HFF-Myc (cell line): ENCODE data around the gene CHST11.

Experiments
- DNase-seq: peaks from one replicate; pipeline ENCODE4 v3.0.0-alpha.2; 2011; ENCODE audit warnings: low read depth; ENCODE audit errors: extremely low read depth
- H3K4me3 ChIP-seq: replicated peaks from 2 replicates; pipeline ENCODE4 v1.5.1; 2011; ENCODE audit warnings: low read depth, mild to moderate bottlenecking, control low read depth, low read length
- TF ChIP-seq, protein P1 (sequence below): IDR thresholded peaks from 2 replicates; pipeline ENCODE4 v1.5.1; 2012; ENCODE audit warnings: mild to moderate bottlenecking, low read depth, low read length, control low read depth; ENCODE audit errors: missing control alignments

Gene CHST11

DNA sequence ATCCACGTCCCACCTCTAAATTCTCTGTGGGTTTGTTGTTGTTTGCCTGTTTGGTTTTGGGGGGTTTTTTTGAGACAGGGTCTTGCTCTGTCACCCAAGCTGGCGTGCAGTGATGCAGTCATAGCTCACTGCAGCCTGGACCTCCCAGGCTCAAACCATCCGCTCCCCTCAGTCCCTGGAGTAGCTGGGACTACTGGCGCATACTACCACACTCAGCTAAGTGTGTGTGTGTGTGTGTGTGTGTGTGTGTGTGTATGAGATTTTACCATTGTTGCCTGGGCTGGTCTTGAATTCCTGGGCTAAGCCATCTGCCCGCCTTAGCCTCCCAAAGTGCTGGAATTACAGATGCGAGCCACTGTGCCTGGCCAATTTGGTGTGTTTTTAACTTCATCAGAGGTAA, 265.2 kb downstream of the CHST11 start:
- no peak overlapping the region for H3K4me3 ChIP-seq
- TF ChIP-seq, protein P1, sequence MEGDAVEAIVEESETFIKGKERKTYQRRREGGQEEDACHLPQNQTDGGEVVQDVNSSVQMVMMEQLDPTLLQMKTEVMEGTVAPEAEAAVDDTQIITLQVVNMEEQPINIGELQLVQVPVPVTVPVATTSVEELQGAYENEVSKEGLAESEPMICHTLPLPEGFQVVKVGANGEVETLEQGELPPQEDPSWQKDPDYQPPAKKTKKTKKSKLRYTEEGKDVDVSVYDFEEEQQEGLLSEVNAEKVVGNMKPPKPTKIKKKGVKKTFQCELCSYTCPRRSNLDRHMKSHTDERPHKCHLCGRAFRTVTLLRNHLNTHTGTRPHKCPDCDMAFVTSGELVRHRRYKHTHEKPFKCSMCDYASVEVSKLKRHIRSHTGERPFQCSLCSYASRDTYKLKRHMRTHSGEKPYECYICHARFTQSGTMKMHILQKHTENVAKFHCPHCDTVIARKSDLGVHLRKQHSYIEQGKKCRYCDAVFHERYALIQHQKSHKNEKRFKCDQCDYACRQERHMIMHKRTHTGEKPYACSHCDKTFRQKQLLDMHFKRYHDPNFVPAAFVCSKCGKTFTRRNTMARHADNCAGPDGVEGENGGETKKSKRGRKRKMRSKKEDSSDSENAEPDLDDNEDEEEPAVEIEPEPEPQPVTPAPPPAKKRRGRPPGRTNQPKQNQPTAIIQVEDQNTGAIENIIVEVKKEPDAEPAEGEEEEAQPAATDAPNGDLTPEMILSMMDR, result no peak
- no peak for DNase-seq

DNA sequence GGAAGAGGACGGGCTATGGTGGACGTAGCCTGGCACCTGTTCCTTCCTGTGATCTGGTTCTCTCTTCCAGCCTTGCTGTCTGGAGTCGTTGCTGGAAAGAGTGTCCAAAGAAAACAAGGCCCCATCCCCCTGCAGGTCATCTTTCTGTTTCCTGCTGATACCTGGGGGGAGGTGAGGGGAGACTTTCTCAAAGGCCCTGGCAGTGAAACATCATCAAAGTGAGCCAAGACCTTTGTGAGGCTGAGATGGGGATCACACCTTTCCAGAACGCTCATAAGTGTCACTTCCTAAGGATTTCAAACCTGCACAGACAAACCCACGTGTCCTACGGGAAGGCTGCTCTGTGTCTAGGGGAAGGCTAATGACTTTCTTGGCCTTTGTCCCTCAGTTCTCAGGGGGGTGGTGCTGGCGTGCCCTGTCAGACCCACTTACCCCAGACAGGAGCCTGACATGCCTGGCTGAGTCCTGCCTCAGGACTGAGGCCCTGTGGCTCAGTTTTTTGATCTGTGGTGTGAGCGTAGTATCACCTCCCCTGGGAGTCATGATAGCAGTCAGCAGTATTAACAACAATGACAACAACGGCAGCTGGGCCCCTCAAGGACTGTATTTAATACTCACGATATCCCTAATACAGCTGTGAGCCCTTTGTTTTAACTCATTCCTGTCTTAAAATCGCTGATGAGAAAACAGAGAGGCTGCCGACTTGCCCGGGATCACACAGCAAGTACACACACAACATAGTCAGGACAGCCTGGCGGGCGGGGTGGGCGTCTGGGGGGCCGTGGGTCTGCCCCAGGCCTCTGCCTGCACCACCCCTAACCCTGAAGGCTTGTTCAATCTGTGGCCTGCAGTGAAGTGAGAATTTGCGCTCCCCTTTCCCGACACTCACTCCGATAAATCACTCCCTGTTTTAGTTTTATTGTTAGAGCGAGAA, 266.1 kb downstream of the CHST11 start:
- TF ChIP-seq, protein P1, result no peak
- H3K4me3 ChIP-seq, result no peak overlapping the region
- DNase-seq, result no peak

DNA sequence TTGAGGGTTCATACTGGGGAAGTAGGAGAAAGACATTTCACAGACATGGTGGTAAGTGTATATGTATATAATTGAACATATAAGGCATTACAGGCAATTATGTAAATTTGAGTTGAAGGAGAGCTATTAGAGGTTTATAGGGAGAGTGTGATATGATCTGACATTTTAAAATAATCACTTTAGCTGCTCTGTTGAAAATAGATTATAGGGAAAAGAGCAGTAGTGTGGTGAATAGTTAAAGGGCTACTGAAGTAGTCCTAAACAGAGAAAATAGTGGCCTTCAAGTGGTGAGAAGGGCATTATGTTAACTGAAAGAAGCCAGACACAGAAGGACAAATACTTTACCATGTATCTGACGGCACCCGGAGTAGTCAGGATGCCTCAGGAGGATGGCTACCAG, 267.1 kb downstream of the CHST11 start:
- no peak for DNase-seq
- TF ChIP-seq, protein P1, result no peak
- no peak overlapping the region for H3K4me3 ChIP-seq

DNA sequence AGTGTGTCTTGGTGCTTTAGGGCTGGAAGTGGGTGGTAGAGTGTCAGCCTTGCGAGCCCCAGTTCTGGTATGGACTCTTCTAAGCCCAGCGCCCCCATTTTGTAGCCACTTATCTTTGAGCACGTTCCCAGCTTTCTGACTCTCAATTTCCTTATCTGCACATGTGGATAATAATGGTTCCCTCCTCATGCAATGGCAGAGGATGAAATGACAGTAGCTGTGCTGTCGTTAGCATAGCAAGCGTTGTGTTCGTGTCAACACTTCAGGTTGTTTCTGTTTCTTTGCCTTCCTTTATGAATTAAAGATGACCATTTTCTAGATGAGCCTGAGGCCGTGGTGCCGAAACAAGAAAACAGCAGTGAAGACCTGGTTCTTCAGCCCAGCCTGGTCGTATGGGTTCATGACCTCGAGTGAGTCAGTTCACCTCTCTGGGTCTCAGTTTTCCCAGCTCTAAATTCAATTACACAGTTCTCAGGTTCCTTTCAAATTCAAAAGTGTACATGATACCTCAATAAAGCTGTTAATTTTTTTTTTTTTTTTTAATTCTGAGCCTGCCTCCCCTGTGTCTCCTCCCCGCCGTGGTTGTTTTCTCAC, 268.3 kb downstream of the CHST11 start:
- no peak for DNase-seq
- TF ChIP-seq, protein P1, result no peak
- H3K4me3 ChIP-seq, result no peak overlapping the region

DNA sequence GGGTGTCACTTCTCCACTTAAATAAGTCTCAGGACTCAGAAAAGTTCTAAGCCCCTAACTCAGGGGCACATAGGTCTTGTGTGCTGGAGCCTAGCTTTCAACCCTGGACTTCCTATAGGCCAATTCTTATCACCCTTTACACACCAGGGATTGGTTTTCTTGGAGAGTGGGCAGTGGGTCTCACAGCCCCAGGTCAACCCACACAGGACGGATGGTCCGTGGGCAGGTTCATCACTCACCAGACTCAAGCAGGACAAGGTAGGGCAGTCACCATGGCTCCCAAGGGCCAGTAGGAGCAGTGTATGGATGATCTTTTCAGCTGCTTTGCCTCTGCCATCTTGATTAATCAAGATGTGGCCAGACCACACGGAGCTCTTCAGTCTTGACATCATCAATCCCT, 268.9 kb downstream of the CHST11 start:
- no peak for DNase-seq
- no peak overlapping the region for H3K4me3 ChIP-seq
- TF ChIP-seq, protein P1, result no peak

DNA sequence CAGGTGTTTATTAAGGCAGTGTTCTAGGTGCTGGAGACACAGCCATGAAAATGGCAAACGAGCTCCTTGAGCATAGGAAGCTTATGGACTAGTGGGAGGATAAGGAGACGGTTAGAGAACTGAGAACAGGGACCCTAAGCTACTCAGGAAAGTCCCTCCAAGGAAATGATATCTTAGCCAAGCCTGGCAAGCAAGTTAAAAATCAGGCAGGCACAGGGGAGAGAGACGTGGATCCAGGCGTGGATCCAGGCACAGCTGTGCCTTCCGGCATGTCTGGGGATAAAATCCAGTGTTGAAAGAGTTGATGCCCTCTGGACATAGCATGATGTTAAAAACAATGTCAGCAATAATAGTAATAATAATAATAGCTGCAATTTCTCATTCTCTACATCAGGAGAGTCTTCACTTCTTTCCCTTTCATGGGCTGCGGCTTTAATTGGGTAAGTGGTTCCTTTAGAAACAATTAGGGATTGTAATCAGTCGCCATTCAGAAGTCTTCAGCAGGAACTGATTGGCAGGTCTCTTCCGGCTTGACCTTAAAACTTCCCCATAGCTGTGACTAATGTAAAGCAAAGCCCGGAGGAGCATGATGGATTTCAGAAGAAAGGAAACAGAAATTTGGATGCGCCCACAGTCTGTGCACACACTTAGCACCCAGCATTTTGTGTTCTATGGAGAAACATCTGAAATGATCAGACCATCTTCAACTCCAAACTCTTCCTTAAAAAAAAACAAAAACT, 271.1 kb downstream of the CHST11 start:
- no peak for DNase-seq
- no peak overlapping the region for H3K4me3 ChIP-seq
- TF ChIP-seq, protein P1, result no peak
